ENCODE results near the gene UGT8.

UGT8 gene

DNA sequence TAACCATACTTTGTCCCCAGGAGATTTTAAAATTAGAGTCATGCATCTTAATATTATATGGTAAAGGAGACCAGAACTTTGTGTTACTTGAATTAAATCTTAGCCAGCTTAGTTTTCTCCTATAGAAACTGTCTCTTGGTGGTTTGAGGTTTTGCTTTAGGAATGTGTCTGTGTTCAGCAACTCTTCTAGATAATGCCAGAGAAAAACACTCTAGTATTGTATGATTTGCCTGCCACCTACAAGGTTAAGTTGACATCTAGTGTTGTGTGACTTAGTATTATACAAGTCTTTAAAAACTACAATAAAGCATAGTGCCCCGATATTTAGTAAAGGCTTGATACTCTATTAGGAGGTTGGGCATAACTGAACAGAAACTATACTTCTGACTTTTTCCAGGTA, 2.1 kb downstream of the UGT8 start:
- no peak overlapping the region for H3K4me3 ChIP-seq (ENCODE audit: low read depth, low read length)
- TF ChIP-seq, protein P1, sequence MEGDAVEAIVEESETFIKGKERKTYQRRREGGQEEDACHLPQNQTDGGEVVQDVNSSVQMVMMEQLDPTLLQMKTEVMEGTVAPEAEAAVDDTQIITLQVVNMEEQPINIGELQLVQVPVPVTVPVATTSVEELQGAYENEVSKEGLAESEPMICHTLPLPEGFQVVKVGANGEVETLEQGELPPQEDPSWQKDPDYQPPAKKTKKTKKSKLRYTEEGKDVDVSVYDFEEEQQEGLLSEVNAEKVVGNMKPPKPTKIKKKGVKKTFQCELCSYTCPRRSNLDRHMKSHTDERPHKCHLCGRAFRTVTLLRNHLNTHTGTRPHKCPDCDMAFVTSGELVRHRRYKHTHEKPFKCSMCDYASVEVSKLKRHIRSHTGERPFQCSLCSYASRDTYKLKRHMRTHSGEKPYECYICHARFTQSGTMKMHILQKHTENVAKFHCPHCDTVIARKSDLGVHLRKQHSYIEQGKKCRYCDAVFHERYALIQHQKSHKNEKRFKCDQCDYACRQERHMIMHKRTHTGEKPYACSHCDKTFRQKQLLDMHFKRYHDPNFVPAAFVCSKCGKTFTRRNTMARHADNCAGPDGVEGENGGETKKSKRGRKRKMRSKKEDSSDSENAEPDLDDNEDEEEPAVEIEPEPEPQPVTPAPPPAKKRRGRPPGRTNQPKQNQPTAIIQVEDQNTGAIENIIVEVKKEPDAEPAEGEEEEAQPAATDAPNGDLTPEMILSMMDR (IDR thresholded peaks at IDR 0.05; ENCODE audit: low read depth, low read length), result no peak
- H3K9me3 ChIP-seq (ENCODE audit: severe bottlenecking), result no peaks in the 10 kb centered on the region
- no peaks in the 10 kb centered on the region for H3K27me3 ChIP-seq (ENCODE audit: insufficient read depth, low read depth, severe bottlenecking)
- DNase-seq, result no peak
- H3K27ac ChIP-seq, result no peak overlapping the region
- no peaks in the 10 kb centered on the region for H3K36me3 ChIP-seq

DNA sequence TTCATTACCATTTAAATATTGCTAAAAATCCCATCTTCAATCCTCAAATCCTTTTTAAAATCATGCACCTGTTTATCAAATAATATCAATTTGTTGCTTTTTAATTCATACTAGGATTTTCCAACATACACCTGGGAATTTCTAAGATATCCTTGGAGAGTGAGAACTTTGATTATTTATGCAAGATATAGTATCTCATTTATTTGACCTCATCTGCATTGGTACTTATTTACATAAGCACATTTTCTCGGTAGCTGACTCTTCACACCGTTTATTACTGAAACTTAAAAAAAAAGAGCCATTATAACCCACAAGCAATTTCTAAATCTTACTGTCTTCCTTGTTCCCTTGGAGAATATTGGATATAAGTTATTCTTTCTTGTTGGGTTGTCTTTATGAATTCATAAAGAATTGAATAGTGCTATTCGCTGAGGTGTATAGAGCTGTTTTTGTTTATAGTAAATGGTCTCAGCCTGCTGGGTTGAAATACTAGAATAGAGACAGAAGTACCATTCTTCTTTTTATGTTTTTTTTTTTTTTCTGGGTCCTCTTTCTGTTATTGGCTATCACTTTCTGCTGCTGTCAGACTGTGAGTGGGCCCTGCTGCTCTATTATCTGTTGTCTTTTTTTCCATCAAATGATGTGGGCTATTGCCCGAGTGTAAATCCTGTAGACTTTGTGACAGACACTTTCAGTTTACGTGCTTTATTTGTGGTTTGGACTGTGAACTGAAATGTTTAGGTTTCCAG, 2.9 kb downstream of the UGT8 start:
- Histone ChIP-seq H3K4me3 (ENCODE audit: low read depth, low read length) (no peak overlapping the region), H3K27me3 (ENCODE audit: insufficient read depth, low read depth, severe bottlenecking) (no peaks in the 10 kb centered on the region), H3K27ac (no peak overlapping the region), H3K9me3 (ENCODE audit: severe bottlenecking) (no peaks in the 10 kb centered on the region), H3K36me3 (no peaks in the 10 kb centered on the region)
- TF ChIP-seq, protein P1 (IDR thresholded peaks at IDR 0.05; ENCODE audit: low read depth, low read length), result no peak
- DNase-seq, result no peak

DNA sequence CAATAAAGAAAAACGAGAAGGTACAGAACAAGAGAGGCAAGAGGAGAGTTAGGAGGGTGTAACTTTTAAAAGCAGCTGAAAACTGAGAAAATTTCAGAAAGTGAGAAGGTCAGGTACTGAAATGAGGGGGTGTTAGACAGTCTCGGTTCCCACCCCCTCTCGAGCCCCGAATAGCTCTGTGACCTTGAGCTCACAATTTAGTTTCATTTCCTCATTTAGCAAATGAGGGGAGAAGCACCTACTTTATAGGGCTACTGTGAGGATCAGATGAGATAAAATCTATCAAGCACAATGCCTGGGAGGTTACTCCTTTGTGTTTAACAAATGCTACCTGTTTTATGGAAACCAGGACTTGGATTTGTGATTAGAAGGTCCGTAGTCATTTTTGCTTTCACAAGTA, 4.9 kb downstream of the UGT8 start:
- Histone ChIP-seq H3K36me3 (no peaks in the 10 kb centered on the region), H3K4me3 (ENCODE audit: low read depth, low read length) (no peak overlapping the region), H3K27me3 (ENCODE audit: insufficient read depth, low read depth, severe bottlenecking) (no peaks in the 10 kb centered on the region), H3K9me3 (ENCODE audit: severe bottlenecking) (no peaks in the 10 kb centered on the region), H3K27ac (no peak overlapping the region)
- TF ChIP-seq, protein P1 (IDR thresholded peaks at IDR 0.05; ENCODE audit: low read depth, low read length), result no peak
- no peak for DNase-seq

DNA sequence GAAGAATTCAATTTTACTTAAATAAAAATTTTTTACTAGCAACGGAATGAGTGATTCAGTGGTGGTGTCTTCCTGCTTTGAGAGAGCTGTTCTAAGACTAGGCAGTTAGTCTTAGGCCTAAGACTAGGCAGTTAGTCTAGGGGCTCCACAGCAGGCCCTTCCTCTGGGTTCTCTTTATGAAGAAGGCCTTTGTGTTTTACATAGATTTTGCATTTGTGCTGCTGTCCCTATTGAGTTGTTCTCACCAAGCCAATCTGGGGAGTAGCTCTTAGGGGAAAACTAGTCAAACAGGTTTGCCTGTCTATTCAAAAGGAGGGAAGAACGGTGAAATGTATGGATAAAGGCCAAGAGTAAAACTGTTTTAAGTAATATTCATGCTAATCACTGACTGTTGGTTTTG, 7.6 kb downstream of the UGT8 start:
- TF ChIP-seq, protein P1 (IDR thresholded peaks at IDR 0.05; ENCODE audit: low read depth, low read length), result no peak
- H3K27me3 ChIP-seq (ENCODE audit: insufficient read depth, low read depth, severe bottlenecking), result no peaks in the 10 kb centered on the region
- no peaks in the 10 kb centered on the region for H3K9me3 ChIP-seq (ENCODE audit: severe bottlenecking)
- no peaks in the 10 kb centered on the region for H3K36me3 ChIP-seq
- DNase-seq, result no peak
- no peak overlapping the region for H3K27ac ChIP-seq
- no peak overlapping the region for H3K4me3 ChIP-seq (ENCODE audit: low read depth, low read length)

DNA sequence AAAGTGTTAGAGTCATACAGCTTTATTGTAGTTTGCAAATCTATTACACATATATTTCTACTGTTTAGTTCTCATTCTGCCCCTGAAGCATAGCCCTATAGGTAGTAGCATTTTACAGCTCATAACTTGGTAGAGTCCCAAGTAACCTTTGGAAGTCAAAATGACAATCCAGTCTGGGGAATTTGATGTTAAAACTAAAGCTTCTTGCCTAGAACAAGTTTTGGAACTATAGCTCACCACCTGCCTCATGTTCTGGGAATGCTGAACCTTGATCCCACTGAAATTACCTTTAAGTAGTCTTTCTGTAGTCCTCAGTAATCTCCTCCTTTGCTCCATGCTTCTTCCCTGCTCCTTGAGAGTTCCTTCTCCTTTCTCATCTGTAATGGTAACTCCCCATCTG, 8.4 kb downstream of the UGT8 start:
- Histone ChIP-seq H3K27ac (no peak overlapping the region), H3K27me3 (ENCODE audit: insufficient read depth, low read depth, severe bottlenecking) (no peaks in the 10 kb centered on the region), H3K36me3 (no peaks in the 10 kb centered on the region), H3K9me3 (ENCODE audit: severe bottlenecking) (no peaks in the 10 kb centered on the region), H3K4me3 (ENCODE audit: low read depth, low read length) (no peak overlapping the region)
- TF ChIP-seq, protein P1 (IDR thresholded peaks at IDR 0.05; ENCODE audit: low read depth, low read length), result no peak
- no peak for DNase-seq

DNA sequence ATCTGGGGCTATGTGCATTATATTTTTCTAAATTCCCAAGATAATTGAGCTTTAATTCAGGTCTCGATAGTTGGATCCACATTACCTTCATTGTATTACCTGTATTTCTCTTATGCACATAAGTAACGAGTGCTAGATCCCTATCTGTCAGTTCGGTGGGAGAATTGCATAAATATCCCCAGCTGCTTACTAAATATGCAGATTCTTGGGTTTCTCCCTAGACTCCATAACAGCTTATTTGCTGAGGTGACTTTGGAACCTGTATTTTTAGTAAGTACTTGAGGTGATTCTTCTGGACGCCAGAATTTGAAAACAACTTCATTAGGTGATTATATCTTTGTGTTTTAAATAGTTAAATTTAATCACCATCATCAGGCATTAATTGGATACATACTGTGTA, 15.0 kb downstream of the UGT8 start:
- DNase-seq, result no peak
- Histone ChIP-seq H3K4me3 (ENCODE audit: low read depth, low read length) (no peak overlapping the region), H3K9me3 (ENCODE audit: severe bottlenecking) (no peaks in the 10 kb centered on the region), H3K27ac (no peak overlapping the region), H3K27me3 (ENCODE audit: insufficient read depth, low read depth, severe bottlenecking) (no peaks in the 10 kb centered on the region), H3K36me3 (no peaks in the 10 kb centered on the region)
- TF ChIP-seq, protein P1 (IDR thresholded peaks at IDR 0.05; ENCODE audit: low read depth, low read length), result no peak

Measured in WERI-Rb-1 (cell line).